TTC549 (cell line): ENCODE data around the gene ADO.

Experiments
- FAIRE-seq: peaks from 2 replicates; lab custom pipeline; 2012; peaks lifted over from hg19 to GRCh38; lab: Jason Lieb, UNC

Gene ADO

DNA sequence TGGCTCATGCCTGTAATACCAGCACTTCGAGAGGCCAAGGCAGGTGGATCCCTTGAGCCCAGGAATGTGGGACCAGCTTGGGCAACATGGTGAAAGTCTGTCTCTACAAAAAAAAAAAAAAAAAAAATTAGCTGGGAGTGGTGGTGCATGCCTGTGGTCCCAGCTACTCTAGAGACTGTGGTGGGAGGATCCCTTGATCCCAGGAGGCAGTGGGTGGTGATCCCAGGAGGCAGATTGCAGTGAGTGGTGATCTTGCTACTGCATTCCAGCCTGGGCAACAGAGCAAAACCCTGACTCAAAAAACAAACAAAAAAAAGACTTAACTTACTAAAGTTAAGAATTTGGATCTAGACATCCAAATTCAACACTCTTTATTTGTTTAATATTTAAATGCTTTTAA is 10.2 kb upstream of the ADO start:
- FAIRE-seq = no peak

- FAIRE-seq = no peak
Measured at GRCh38 chr10:62795100-62795499, 9.4 kb upstream of the ADO start.

GRCh38 chr10:62795762-62796161 is 8.8 kb upstream of the ADO start:
- FAIRE-seq = no peak

- no peak for FAIRE-seq
Measured at GRCh38 chr10:62796896-62797295, 7.6 kb upstream of the ADO start.

- FAIRE-seq = no peak
Measured at GRCh38 chr10:62801871-62802270, 2.6 kb upstream of the ADO start.

GRCh38 chr10:62803724-62804355 is 680 bp upstream of the ADO start:
- FAIRE-seq = no peak

DNA sequence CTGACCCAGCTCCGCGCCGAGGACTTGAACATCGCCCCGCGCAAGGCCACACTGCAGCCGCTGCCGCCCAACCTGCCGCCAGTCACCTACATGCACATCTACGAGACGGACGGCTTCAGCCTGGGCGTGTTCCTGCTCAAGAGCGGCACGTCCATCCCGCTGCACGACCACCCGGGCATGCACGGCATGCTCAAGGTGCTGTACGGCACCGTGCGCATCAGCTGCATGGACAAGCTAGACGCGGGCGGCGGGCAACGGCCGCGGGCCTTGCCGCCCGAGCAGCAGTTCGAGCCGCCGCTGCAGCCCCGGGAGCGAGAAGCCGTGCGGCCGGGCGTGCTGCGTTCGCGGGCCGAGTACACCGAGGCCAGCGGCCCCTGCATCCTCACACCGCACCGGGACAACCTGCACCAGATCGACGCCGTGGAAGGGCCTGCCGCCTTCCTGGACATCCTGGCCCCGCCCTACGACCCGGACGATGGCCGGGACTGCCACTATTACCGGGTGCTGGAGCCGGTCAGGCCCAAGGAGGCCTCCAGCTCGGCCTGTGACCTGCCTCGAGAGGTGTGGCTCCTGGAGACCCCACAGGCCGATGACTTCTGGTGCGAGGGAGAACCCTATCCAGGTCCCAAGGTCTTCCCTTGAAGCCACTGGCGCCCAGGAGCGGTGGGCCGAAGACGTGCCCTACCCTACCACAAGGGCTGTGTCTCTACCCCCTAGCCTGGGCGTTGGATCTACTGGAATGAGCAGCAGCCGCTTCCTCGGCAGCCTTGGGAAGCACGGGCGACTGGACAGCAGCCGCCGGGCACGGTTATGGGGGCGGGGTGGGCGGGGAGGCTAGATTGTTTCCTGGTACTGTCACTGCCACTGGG is 945 bp downstream of the ADO start:
- FAIRE-seq = no peak

- FAIRE-seq = no peak
Measured at GRCh38 chr10:62806251-62806650, 1.7 kb downstream of the ADO start.

DNA sequence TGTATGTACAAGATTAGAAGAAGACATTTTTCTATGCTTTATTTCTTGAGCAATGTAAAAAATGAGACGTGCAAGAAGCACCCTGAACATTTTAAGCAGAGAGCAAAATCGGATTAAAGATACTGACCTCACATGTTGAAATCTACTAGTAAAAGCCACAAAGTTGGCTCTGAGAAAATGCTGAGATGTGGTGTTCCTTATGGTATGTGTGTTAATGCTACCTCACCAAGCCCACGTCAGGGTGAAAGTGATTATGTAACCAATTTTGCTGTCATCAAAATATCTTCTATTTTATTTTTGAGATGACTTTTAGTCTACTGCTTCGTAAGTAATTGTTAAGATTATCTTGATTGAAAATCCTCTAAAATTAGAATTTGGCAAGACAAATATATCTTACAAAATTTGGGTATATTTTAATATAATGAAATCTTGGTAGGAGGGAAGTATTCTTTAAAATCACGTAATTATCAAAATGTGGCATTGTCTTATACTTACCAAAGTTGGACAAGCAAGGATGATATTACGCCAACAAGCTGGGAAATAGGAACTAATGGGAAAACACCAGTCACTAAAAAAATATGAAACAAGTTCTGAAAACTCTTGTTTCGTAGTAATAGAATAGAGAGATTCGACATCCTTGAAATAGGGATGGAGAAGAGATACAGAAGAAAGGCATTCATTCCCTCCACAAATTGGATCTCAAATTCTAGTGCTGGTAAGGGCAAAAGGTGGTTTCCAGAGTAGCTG is 5.8 kb downstream of the ADO start:
- no peak for FAIRE-seq

- FAIRE-seq = no peak
Measured at GRCh38 chr10:62811159-62811875, 6.8 kb downstream of the ADO start.

- FAIRE-seq = no peak
Measured at GRCh38 chr10:62812672-62813439, 8.3 kb downstream of the ADO start.

GRCh38 chr10:62813453-62813852 is 8.9 kb downstream of the ADO start:
- no peak for FAIRE-seq

DNA sequence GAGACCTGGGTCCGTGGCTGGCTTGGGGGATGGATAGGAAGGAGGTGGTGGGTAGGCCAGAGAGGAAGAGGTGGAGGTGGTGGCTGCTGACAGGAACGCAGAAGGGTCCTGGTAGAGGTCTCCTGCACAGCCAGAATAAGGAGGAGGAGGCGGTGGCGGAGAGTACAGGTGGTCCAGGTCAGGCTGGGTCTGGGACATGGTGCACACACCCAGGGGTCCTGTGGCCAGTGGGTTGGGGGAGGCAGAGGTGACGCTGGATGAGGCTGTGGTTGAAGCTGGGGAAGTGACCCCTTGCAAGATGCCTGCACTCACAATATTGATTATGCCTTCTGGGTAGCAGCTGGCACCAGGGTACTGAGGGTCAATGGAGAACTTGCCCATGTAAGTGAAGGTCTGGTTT is 9.5 kb downstream of the ADO start:
- FAIRE-seq = no peak

- no peak for FAIRE-seq
Measured at GRCh38 chr10:62814756-62815380, 10.3 kb downstream of the ADO start.

- no peak for FAIRE-seq
Measured at GRCh38 chr10:62815381-62816075, 11.0 kb downstream of the ADO start.

DNA sequence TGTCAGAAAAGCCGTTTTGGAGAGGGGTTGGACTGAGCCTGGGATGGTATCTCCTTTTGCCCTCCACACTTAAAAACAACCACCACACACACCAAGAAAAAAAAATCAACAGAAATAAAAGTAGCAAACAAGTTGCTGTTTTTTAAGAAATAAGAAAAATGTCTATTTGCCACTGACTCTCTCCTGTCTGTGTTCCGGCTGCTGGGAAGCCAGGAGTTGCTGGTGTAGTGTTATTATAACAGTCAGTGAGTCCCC is 11.5 kb downstream of the ADO start:
- no peak for FAIRE-seq

DNA sequence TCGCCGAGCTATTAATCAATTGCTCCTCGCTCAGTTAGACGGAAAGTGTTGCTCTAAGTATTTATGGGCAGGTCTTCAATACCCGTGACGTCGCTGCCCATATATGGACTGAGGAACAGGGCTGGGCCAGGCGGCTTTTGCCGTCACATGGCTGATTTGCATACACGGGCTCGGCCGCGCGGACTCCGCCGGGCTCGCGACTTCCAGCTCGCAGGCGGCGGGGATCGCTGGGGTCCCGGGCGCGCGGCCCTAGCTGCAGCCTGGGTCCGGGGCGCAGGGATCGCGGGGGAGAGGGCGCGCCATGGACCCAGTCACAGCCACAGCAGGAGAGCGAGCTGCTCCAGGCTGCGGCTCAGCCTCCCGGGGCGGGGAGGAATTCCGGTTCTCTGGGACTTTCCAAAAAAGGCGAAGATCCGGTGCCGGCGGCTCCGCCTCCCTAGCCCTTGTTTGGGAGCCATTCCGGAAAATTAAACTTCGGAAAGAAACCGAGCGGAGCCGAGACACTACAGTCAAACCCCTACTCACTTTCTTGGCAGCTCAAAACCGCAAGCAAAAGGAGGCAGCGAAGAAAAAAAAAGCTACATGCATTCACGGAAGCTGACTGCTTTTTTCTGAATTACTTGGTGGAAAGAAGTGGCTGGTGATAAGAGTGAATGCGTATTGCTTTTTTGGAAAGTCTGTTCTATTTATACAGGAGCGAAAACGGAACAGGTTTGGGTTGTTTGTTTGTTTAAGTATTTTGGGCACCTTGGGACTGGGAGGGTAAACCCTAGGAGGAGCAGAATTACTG is 12.0 kb downstream of the ADO start, which contains the start of gene EGR2:
TSS of gene EGR2 (minus strand) at position 36 of the 790 bp plus-strand sequence. CDS start 337 bp downstream, outside the sequence.
- FAIRE-seq = no peak

DNA sequence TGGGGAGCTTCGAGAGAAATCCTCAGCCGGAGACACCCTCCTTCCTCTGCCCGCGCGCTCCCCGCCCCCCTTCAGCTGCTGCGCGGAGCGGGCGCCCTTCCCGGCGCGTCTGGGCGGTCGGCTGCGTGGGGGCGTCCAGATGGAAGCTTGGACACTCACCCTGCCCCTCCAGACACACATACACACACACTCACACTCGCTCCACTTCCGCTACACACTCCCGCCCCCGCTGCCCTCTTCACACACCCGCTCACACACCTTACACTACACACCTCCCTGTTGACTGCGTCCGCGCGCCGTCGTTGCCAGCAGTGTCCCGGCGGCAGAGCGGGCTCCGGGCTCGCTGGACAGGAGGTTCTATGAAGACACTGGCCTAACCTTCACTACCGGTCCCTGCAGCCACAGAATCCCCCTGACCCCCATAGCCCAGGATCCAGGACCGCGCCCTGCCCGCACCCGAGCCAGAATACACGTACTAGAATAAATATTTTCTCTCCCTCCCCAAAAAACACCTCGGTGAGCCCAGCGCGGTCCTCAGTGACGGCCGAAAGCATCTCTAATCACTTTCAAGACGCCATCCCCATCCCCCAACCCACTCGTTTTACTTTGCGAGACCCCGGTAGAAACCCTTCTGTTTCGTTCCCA is 12.7 kb downstream of the ADO start:
- no peak for FAIRE-seq

GRCh38 chr10:62817766-62818425 is 13.4 kb downstream of the ADO start:
- FAIRE-seq = no peak
